ENCODE results near the gene NUAK1.

The NUAK1 gene

DNA sequence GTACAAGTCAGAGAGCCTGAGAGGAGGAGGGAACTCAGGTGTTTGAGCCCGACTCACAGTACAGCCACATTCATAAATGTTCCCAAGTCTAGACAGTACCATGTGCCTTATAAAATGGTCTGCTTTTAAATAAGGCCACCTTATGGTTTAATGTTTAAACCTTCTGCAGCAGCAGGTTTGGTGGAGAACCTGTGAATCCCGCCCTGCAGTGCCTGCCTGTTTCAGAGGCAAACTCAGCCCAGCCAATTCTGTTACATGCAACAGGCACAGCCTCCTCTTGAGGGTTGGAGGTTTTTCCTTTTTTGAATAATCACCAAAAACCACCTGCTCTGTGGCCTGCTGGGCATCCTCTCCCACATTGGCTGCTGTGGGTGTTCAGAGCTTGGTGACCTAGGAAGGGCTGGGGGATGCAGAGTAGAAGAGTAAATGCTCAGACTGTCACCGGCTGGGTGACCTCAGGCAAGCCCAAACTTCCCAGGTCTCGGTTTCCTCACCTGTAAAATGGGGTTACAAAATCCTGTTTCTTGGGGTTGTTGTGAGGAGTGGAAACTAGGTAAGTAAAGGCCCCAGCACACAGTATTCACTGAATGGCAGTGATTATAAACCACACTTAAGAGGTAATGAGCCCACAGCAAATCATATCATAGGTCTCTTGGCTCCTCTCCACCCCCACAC is 28.0 kb downstream of the NUAK1 start:
- DNase-seq (ENCODE audit: low read depth, low spot score), result no peak

DNA sequence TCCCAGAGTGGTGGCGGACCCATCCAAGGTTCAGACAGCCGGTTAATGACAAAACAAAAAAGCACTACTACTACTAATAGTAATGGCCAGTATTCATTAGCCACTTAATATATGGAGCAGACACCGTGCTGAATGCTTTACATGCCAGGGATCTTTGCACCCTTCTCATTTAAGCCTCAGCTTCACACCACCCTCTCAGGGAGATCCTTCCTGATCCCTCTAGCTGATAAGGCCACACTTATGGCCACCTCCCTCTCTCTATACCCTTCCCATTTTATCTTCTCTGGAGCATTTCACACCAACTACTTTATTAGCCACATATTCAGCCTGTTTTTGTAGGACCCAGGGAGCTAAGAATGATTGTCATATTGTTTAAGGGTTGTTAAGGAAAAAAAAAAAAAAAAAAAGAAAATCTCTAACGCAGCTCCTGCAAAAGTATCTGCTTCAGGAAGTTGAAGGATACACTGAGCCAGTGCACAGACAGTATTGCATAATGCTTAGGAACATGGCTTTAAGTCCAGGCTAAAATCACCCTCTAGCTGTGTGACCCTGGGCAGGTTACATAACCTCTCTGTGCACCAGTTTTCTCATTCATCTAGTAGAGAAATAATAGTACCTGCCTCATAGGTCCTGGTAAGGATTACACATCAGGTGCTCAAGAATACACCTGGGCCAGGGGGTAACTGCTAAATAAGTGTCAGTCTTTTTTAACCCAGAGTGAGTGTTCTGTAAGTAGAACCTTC is 29.4 kb downstream of the NUAK1 start:
- no peak for DNase-seq (ENCODE audit: low read depth, low spot score)

DNA sequence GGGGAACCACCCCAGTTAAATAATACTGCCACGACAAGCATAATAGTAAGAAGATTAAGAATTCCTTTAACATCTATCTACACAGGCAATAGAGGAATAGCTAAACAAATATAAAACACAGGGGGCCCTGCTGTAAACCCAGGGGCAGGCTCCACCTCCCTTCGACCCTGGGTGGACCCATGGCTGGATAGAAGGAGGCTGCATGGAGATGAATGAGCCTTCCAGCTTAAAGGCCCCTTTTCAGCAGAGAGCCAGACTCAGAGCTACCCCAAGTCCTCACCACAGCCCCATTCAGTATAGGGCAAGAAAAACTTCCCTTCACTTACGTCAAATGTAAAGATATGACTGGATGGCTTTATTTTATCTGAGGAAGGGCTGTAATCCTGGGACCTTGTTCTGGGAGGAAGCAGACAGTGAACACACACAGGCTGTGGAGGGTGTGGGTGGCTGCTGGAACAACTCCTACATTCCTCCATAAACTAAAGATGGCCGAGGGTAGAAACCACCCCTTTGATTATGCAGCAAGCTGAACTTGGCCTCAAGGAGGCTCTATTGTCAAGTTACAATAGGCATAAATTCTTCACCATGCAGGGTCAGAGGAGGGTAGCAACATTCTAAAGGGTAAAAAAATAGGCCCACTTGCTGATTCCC is 30.4 kb downstream of the NUAK1 start:
- DNase-seq (ENCODE audit: low read depth, low spot score), result peak; percentile 90

DNA sequence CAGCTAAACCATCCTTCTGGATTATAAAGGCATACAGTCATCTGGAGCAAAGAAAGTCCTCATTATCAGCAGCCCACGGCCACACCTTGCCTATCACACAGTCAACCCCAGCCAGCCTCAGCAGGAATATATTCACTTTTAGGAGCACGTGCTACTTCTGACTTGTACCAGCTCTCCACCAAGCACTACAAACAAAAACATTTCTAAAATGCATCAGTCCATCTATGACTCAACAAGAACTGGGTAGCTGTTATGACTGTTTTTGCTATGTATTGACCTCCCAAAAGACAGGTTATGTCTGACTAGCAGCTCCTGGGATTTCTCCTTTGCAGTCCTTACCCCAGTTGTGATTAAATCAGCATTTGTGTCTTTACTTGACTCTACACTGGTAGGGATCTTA is 31.2 kb downstream of the NUAK1 start:
- peak; percentile 60 for DNase-seq (ENCODE audit: low read depth, low spot score)

DNA sequence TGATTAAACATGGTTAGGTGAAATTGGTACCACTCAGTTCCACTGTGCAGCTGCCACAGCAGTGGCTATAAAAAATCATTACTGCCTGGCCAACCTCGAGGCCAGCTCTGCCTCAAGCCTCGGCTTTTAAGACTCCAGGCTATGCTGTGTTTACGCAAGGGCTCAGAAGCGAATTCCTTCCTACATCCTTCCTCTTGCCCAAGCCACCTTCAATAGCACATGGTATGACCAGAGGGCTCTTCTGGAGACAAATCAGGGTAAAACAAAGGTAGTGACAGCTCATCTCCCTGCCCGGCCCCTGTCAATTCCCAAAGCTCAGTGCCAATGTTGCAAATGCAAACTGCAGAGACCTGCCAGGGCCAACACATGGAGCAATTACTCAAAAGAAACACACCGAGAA is 31.9 kb downstream of the NUAK1 start:
- DNase-seq (ENCODE audit: low read depth, low spot score), result peak; percentile 67

GRCh38 chr12:106106061-106106566 is 32.6 kb downstream of the NUAK1 start:
- no peak for DNase-seq (ENCODE audit: low read depth, low spot score)

DNA sequence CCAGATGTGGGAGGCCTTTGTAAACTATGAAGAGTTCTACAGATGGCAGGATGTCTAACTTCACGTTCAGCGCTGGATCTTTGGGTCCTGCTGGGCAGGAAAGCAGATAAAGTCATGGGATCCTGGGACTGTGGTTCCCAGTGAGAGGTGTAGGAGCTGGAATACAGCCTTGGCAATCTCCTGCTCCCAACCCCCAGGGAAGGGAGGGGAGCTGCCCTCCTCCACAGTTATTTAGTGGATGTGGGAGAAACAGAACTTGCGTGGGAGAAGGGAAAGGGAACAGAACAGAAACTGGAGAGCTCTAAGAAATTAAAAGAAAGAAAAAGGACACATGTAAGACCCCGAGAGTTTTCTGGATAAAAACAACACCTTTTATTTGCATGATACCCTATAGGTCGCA is 37.0 kb downstream of the NUAK1 start:
- DNase-seq (ENCODE audit: low read depth, low spot score), result no peak

GRCh38 chr12:106098691-106099200 is 40.0 kb downstream of the NUAK1 start:
- no peak for DNase-seq (ENCODE audit: low read depth, low spot score)

DNA sequence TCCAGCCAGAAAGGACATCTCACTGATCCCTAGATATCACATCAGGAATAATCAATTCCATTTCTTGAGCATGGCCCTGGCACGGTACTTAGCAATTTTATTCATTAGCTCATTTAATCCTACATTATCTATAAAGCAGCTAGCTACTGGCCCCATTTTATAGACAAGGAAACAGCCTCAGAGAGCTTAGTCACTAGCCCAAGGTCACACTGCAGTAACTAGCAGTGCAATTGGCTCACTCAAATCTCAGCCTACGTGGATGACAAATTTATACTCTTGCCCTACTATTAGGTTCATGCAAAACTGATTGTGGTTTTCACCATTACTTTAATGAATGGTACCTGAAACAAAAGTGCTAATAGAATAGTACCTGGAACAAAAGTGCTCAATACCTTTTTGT is 41.7 kb downstream of the NUAK1 start:
- no peak for DNase-seq (ENCODE audit: low read depth, low spot score)

DNA sequence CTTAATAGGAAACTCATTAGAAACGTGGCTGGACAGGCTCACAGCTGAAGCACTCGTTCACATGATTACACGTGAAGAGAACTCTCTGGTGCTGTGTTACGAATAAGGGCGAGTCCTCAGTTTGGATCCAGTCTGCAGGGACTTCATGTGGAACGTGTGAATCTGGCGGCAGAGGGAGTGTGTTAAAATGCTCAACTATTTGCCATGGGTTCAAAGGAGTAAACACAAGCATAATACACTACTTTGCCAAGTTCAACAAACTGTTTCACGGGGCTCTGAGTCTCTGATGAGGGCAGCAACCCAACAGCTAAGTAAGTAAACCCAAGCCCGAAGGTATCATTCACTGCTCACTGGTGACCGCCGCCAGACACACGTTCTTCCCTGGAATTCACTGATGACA is 42.4 kb downstream of the NUAK1 start:
- peak; percentile 84 for DNase-seq (ENCODE audit: low read depth, low spot score)

DNA sequence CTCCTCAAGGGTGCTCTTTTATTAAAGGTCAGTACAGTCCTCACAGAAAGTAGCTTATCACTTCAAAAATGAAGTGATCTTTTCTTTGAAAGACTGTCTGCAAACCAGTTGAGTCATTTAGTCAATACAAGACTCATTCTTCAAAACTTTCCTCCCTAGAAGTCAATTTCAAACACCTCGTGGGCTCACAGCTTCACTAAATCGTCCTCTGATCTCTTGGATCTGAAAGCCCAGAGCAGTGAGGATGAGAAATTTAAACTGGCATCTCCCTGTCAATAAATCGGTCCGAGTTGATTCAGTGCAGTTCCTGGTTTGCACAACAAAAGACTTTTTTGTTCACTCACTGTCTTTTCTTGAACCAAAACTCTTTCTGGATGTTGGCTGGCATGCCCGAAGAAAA is 44.5 kb downstream of the NUAK1 start:
- DNase-seq (ENCODE audit: low read depth, low spot score), result no peak

- DNase-seq (ENCODE audit: low read depth, low spot score), result no peak
Measured at GRCh38 chr12:106093246-106093645, 45.5 kb downstream of the NUAK1 start.

DNA sequence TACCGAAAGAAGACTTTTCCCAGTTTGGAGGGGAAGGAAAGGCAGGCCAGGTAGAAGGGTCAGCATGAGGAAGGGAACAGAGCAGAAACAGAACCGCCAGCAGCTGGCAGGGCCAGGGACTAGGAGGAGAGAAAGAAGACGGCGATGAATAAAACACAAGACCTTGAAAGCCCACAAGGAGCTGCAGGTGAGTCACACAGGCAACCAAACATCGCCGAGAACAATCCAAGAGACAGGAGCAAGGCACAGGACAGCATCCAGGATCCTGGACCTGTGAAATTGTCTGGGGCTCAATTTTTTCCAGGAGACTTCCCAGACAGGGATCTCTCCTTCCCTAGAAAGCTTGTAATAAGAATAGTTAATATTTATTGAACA is 47.3 kb downstream of the NUAK1 start:
- no peak for DNase-seq (ENCODE audit: low read depth, low spot score)

DNA sequence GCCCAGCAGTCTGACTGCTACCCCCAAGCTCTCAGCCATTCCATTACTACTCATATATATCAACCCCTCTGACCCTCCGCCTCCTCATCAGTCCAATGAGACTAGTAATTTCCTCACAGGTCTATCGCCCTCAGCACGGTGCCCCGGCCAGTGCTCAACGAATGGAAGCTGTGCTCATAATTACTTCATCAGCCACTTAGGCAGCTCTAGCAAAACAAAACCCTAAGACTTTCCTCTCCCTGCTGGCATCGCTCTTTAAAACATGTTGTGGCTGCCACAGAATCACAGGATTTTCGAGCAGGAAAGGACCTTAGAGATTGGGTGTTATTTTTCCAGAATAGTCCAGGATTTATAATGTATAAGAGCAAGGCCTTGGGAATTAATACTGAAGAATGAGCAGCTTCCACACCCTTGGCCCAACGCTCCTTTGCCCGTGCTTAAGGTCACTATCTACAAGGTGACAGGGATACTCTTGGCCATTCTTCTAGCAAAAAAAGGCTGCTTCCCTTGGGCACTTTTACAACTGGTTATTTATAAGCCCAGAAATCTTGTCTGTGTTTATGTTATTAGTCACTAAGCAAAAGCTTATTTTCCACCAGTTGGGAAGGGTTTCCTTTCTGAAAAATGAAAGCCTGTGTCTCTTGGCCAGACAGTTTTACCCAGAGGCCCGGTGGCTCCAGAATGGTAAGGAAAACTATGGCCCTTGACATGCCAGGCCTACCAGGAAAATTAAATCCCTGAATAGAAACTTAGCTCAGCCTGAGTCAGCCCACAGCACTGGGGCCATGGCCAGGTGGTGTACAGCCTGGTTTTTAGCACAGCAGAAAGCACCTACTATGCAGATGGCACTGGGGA is 47.9 kb downstream of the NUAK1 start:
- peak; percentile 87 for DNase-seq (ENCODE audit: low read depth, low spot score)

DNA sequence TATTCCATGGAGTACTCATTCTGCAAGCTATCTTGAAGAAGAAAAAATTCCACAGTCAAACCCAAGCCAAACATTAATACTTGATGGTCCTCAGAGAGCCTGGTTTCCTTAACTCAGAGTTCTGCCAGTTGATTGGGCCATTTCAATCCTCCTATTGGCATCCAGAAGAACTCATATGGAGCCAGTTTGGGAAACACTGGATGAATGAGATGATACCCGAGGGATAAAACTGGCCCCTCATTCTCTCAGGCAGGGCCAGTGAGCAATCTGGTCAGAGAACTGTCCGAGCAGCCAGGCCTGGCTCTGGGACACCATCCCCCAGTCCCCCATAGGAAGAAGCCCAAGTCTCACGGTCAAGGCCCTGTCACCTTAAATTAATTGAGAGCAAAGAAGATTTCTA is 48.8 kb downstream of the NUAK1 start:
- no peak for DNase-seq (ENCODE audit: low read depth, low spot score)

GRCh38 chr12:106088811-106089485 is 49.8 kb downstream of the NUAK1 start:
- no peak for DNase-seq (ENCODE audit: low read depth, low spot score)

DNA sequence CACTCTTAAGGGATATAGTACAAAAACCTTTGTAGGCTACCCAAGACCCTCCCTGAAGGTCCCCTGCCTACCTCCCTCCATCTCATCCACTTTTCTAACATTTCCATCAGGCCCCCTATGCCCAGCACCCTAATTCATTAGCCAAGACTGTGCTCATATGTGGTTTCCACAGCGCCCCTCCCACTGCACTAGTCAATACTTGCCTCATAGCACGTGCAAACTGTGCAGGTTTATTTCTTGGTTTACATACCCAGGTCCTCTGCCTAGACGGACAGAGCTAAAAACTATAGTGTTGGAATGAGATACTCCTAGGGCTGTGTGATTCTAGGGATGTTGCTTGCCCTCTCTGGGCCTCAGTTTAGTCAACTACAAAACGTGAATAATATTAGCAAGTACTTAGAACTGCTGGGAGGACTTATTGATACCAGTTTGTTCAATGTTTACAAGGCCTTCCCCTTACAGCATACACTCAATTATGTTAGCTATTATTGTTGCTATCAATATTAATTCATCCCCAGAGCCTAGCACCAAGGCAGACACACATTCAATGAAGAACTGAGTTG is 50.4 kb downstream of the NUAK1 start:
- no peak for DNase-seq (ENCODE audit: low read depth, low spot score)

GRCh38 chr12:106086696-106087095 is 52.1 kb downstream of the NUAK1 start:
- DNase-seq (ENCODE audit: low read depth, low spot score), result no peak

GRCh38 chr12:106085213-106085612 is 53.5 kb downstream of the NUAK1 start:
- no peak for DNase-seq (ENCODE audit: low read depth, low spot score)

- no peak for DNase-seq (ENCODE audit: low read depth, low spot score)
Measured at GRCh38 chr12:106084759-106085158, 54.0 kb downstream of the NUAK1 start.
